HG03196 (cell line): ENCODE results near the gene PHC1.

ENCODE experiments used
- ATAC-seq: cut with Tn5 transposase; IDR thresholded peaks from one replicate; pipeline ENCODE4 v1.9.1; 2021; ENCODE audit not compliant: unreplicated experiment

PHC1 gene

DNA sequence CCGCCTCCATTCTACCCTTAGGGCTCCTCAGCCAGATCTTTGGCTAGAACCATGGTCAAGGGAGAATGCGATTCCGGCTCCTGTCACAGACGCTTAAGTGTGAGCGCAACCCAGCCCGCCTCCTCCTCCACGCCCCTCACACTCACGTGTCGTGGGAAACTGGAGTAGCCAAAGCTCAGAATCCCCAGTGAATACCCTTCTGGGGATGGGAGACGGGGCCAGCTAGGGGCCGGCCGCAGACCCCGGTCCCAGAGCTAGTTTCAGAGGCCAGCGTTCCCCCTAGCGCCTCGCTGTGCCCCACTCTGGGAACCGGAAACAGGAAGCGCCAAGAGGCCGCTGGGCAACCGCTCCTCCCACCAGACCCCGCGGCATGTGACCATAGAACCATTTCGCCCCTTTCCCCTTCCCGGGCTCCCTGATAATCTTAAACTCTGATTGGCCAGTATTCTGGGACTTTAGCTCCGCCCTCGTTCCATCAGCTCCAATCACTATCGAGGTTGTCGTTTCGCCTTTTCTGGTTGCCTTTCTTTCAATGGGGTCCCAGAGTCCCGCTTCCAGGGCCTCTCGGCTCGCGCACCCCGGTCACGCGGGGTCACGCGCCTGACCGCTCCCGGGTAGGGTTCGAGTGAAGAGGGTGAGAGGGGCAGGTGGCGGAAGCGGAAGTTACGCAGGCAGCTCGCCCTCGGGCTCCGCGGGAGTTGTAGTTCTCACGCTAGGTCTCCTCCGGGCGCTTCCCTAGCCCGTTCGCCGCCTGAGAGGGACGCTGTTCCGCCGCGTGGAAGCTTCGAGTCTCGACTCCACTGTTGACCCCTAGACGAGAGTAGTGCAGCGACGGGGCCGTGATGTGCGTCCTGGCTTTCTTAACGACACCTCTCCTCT lies 35.3 kb downstream of the PHC1 start, which contains the start of gene M6PR:
M6PR (minus strand) TSS at position 304 of the 879 bp plus-strand sequence. CDS start 3,241 bp downstream, outside the sequence.
- ATAC-seq: peak; percentile 86

DNA sequence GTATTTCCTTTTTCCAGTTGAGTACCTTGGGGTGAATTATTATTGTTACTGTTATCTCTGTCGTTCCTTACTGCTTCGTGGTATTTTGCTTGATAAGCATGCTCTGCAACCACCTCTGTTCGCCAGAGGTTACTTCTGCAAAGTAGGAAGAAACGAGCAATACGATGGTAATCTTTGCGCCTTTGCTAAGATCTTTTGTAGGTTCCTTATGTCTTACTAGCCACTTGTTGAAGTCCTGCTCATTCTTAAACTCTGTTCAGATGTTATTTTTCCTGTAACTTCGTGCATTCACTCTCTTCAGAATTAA lies 35.9 kb downstream of the PHC1 start:
- ATAC-seq: no peak

DNA sequence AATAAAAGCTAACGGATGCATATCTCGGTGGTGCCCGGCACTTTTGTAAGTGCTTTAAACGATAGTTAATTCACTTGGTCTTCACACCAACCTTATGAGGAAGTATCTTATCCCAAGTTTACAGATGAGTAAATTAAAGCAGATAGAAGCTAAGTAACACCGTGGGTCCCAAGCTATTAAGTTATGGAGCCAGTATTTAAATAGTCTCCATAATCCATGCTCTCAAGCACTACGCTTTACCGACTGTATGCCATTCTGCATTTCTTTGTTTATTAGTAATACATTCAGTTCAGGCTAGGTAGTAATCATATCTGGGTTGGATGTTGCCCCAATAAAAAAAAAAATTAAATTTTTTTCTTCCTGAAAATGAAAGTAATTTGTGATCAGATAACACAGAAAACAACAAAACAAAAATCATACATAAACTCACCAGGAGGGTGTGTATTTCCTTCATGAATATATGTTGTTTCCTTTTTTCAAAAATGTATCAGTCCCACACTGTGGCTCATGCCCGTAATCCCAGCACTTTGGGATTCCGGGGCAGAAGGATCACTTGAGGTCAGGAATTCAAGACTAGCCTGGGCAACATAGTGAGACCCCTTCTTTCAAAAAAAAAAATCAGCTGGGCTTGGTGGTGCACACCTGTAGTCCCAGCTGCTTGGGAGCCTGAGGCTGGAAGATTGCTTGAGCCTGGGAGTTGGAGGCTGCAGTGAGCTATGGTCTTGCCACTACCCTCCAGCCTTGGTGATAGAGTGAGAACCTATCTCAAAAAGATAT lies 36.6 kb downstream of the PHC1 start:
- ATAC-seq: no peak

DNA sequence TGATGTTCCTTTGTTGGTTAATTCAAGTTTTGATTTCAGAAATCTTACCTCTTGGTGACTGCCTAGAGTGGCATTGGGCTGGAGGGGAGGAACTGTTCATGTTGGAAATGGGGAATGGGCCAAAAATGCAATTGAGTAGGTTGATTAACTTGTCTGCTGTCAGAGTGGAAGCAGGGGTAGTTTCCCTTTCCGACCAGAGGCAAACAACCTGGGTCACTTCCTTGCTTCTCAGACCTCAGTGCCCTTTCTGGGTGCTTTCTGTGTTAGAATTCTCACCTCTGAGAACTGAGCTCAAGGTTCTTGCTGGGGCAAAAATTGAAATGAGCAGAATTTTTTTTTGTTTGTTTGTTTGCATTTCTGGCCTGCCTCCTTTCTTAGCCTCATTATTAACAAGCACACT lies 37.4 kb downstream of the PHC1 start:
- ATAC-seq: no peak

DNA sequence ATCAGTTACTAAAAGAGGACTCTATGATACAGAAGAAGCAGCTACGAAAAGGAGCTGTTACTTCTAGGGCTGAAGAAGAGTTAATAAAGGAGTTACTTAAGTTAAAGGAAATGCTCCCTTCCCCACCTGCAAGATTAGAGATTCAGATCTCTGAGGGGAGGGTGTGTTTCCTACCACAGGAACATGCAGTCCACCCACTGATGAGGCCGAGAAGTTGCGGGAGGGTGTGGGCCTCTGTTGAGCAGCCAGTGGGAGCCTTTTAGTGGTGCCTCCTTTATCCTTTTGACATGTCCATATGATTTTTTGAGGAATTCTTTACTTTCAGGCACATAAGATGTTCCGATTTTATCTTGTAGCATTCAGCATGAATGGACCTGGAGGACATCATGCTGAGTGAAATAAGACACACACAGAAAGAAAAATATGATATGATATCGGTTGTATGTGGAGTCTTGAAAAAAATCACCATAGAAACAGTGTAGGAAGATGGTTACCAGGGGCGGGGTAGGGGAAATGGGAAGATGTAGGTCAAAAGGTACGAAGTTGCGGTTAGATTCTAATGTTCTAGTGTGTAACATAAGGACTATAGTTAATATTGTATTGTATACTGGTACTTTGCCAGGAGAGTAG lies 39.6 kb downstream of the PHC1 start:
- ATAC-seq: no peak

DNA sequence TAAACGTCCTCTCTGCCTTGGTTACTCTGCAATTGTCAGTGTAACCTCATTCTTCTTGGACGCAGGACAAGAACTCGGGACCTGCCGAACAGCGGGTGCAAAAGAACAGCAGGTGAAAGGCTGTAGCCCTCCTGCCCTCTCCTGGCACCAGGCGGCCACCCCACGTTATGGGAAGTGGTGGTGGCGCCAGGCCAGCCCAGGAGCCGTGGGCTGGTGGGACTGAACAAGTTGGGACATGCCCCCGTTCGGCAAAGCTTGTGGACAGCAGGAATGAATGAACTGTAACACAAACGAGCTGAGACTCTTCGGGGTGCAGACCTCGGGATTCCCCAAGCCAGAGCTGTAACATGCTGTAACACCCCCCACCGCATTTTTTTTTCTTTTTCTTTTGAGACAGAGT lies 41.8 kb downstream of the PHC1 start:
- no peak for ATAC-seq

DNA sequence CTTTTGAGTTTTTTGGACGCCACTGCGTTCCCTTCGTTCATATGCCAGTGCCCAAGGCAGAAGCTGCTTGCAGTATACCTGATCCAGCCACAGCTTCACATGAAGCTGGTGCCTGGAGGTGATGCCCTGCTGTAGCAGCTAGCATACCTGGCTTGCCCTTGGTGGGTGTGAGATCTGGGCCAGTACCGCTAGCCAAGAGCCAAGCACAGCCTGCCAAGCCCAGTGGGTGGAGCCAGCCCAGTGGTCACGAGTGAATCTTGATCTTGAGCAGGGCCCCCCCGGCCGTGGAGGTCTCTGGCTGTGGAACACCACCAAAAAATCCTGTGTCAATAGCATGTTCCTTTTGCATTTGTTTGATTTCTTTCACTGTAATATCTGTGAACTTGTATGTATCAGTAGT lies 42.5 kb downstream of the PHC1 start:
- ATAC-seq: no peak

DNA sequence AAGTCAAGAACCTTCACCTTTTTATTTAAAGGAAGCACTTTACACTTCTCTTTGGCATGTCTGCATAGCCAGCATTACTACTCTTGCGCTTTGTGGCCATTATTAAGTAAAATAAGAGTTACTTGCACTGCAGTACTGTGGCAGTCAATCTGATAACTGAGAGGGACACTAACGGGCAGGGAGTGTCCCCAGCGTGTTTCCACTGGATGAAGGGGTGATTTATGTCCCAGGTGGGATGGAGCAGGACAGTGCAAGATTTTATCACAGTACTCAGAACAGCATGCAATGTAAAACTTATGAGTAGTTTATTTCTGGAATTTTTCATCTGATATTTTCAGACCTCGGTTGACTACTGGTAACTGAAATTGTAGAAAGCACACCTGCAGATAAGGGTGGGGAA lies 43.3 kb downstream of the PHC1 start:
- no peak for ATAC-seq

DNA sequence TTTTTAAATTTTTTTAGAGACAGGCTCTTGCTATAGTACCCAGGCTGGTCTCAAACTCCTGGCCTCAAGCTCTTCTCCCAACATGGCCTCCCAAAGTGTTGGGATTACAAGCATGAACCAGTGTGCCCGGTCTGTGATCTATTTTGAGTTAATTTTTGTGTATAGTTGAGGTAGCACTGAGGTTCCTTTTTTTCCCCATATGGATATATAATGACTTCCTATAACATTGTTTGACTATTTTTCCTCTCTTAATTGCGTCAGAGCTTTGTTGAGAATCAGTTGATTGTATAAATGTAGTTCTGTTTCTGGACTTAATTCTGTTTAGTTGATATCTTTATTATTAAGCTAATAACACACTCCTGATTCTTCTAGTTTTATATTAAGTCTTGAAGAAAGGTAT lies 43.8 kb downstream of the PHC1 start:
- ATAC-seq: no peak

DNA sequence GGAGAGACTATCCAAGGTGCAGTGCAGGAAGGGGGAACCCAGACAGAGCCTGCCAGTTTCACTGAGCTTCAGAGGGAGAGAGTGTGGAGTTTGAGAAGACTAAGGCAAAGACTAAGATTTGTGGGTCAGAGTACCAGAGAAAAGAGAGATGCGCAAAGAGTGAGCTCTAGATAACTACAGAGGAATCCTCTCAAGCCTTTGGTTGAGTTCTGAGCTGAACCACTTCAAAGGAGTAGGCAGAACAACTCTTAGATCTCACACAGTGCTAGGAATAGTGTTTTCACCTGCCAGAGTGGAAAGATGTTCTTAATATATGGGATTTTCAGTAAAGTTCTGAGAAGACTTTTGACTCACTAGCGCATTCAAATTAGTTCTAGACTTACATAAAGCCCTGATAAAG lies 45.9 kb downstream of the PHC1 start:
- no peak for ATAC-seq

DNA sequence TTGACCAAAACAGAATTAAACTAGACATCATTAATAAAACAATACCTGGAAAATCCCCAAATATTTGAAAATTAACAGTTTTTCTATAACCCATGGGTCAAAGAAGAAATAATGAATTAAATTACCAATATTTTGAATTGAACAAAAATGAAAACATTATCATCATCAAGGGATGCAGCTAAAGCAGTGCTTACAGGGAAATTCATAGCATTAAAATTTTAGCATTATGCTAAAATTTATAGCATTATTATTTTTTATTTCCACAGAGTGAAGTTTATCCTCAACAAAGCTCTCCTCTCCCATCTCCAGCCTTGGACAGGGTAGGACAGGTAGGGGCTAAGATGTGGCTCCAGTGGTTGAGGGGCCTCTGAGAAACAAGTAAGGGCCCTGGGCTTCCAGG lies 54.5 kb downstream of the PHC1 start:
- ATAC-seq: no peak

DNA sequence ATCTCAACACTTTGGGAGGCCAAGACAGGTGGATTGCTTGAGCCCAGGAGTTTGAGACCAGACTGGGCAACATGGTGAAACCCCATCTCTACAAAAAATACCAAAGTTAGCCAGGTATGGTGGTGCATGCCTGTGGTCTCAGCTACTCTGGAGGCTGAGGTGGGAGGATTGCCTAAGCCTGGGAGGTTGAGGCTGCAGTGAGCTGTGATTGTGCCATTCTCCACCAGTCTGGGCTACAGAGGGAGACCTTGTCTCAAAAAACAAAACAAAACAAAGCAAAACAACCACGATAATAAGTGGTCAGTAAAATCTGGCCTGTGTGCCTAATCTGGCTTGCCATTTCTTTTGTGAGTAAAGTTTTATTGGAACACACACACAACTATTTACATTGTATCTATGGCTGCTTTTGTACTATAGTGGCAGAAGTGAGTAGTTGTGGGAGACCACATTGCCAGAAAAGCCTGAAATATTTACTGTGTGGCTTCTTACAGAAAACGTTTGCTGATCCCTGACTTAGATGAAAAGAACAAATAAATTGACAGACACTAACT lies 55.6 kb downstream of the PHC1 start:
- no peak for ATAC-seq

DNA sequence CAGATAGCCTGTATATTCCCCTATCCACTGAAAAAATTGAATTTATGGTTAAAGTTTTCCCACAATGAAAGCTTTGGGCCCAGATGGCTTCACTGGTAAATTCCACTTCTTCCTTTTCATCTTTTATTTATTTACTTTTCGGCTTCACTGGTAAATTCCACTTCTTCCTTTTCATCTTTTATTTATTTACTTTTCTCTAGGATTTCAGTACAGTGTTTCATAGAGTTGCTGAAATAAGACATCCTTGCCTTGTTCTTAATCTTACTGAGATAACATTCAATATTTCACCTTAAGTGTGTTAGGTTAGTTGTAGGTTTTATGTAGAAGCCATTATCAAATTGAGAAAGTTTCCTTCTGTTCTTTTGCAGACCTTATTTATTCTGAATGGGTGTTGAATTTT lies 56.1 kb downstream of the PHC1 start:
- no peak for ATAC-seq

DNA sequence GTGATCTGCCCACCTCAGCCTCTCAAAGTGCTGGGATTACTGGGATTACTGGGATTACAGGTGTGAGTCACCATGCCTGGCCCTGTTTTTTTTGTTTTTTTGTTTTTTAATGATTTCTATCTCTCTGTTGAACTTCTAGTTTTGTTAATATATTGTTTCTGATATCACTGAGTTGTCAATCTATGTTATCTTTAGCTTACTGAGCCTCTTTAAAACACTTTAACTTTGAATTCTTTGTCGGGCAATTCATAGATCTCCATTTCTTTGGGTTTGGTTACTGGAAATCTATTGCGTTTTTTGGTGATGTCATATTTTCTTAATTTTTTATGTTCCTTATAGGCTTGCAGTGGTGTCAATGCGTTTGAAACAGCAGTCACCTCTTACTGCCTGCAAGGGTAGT lies 65.8 kb downstream of the PHC1 start:
- ATAC-seq: no peak

DNA sequence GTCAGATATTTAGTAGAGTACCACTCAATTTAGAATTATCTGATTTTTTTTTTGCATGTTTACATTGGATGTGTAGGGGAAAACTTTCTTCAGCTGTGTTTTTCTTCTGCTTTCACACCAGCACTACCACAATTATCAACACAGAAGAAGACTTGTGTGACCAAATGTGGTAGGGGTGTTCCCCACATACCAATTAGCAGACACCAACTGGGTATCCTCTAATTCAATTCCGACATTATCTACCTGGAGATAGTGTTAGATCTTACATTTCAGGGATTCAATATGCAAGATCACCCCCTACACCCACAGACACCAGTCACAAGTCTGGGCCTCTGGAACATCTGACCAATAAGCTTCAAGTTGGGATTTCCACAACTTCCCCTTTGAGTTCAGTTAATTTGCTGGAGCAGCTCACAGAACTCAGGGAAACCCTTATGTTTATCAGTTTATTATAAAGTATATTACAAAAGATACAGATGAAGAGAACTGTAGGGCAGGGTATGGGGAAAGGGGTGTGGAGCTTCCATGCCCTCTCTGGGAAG lies 71.0 kb downstream of the PHC1 start:
- ATAC-seq: no peak

DNA sequence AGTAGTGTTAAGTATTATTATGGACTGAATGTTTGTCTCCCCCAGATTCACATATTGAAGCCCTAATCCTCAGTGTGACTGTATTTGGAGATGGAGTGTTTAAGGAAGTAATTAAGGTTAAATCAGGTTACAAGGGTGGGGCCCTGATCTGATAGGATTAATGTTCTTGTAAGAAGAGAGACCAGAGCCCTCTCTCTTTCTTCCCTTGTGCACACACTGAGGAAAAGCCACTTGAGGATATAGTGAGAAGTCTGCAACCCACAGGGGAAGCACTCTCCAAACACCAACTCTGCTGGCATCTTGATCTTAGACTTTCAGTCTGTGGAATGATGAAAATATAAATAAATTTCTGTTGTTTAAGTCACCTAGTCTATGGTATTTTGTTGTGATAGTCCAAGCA lies 72.9 kb downstream of the PHC1 start:
- no peak for ATAC-seq

DNA sequence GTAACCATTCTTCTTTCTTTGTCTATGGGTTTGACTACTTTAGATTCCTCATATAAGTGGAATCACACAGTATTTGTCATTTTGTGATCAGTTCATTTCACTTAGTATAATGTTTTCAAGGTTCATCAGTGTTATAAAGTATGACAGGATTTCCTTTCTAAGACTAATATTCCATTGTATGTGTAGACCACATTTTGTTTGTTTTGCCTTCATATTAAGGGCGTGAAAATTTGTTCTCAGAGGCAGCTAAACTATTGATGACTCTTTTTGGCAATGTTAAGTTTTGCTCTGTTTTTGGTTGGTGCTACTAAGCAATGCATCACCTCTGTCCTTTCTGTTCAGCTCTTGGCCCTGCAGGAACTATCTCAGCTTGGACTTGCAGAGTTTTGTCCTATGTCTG lies 73.4 kb downstream of the PHC1 start:
- ATAC-seq: no peak

DNA sequence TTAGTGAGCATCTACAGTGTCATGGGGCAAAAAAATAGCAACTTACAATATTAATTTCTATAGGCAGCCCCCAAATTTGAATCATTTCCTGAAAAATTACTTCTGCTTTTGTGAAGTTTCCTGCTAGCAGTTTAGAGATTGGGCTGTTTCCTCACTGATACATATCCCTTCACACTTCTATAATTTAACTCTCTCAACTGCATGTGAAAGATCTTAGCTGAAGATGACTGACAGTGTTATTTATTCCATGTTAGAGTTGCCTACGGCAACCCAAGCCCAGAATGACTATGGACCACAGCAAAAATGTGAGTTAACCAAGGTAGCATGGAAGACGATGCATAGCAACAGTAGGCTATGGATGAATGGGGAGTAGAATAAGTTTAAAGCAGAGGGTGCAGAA lies 75.1 kb downstream of the PHC1 start, which contains the start of gene KLRG1:
KLRG1 (plus strand) TSS at position 134 of the 400 bp plus-strand sequence; CDS start at position 224, 90 bp downstream.
- ATAC-seq: no peak
